Caco-2 (cell line): ENCODE results near the gene ITPR1. TPM values are rescaled to one million over a fixed set of nuclear protein-coding genes. Genes with fewer than 3 reads are reported as not detected.

Experiments used
- BruUV-seq: library from RNA; stranded (reverse); fragments of 400-500 nt; replicated peaks from 2 replicates; lab custom pipeline; 2021; lab: Mats Ljungman, UMichigan
- CTCF ChIA-PET: fragments of 300-600 bp; sonication (Branson Sonifier 250); formaldehyde crosslinking; loops from one replicate; lab custom pipeline; 2022; ENCODE audit warnings: antibody characterized with exemption; lab: Charles Lee
- POLR2A ChIA-PET: fragments of 300-600 bp; sonication (Branson Sonifier 250); formaldehyde crosslinking; loops from one replicate; lab custom pipeline; 2022; ENCODE audit warnings: antibody characterized with exemption; lab: Charles Lee
- DNase-seq, 2 experiments: peaks; one replicate each; pipeline versions ENCODE4 v3.0.0 to v3.0.0-alpha.2; 2020 to 2022
- H3K27me3 ChIP-seq: replicated peaks from 2 replicates; pipeline ENCODE4 v1.6.0; 2011; ENCODE audit warnings: low read length; ENCODE audit not compliant: control insufficient read depth, insufficient read depth
- H3K36me3 ChIP-seq: 2 replicates; pipeline ENCODE4 v1.5.1; 2011; ENCODE audit warnings: low read length; ENCODE audit not compliant: control insufficient read depth, insufficient read depth
- H3K4me1 ChIP-seq: fragments of 250-450 bp; sonication (Bioruptor Pico); 2 replicates; pipeline ENCODE4 v1.5.1; 2020; ENCODE audit warnings: mild to moderate bottlenecking
- H3K4me3 ChIP-seq: 2 replicates; pipeline ENCODE4 v1.5.1; 2011; ENCODE audit warnings: low read depth, mild to moderate bottlenecking, control low read depth, low read length
- H3K9me3 ChIP-seq: fragments of 250-450 bp; sonication (Bioruptor Pico); 2 replicates; pipeline ENCODE4 v1.5.1; 2020; ENCODE audit warnings: mild to moderate bottlenecking, moderate library complexity
- H3K27ac Mint-ChIP-seq: one replicate; pipeline ENCODE4 v1.8.0; 2022; ENCODE audit warnings: mixed read lengths; ENCODE audit not compliant: unreplicated experiment
- H3K27me3 Mint-ChIP-seq: one replicate; pipeline ENCODE4 v1.8.0; 2022; ENCODE audit warnings: mixed read lengths; ENCODE audit not compliant: insufficient read depth, unreplicated experiment
- H3K36me3 Mint-ChIP-seq: one replicate; pipeline ENCODE4 v1.8.0; 2022; ENCODE audit warnings: mild to moderate bottlenecking, mixed read lengths; ENCODE audit not compliant: insufficient read depth, unreplicated experiment
- H3K4me1 Mint-ChIP-seq: one replicate; pipeline ENCODE4 v1.8.0; 2022; ENCODE audit warnings: low read depth, mixed read lengths; ENCODE audit not compliant: unreplicated experiment
- H3K4me3 Mint-ChIP-seq: one replicate; pipeline ENCODE4 v1.8.0; 2022; ENCODE audit warnings: mild to moderate bottlenecking, moderate library complexity, mixed read lengths; ENCODE audit not compliant: unreplicated experiment
- H3K9me3 Mint-ChIP-seq: one replicate; pipeline ENCODE4 v1.8.0; 2022; ENCODE audit warnings: mixed read lengths; ENCODE audit not compliant: unreplicated experiment
- intact Hi-C: fragments of 100-400 bp; cut with micrococcal nuclease; formaldehyde crosslinking; loops from one replicate; pipeline ENCODE4 v1.10.0; 2022; ENCODE audit not compliant: unreplicated experiment
- total RNA-seq: library from RNA; stranded (reverse); gene quantifications from 2 replicates; pipeline ENCODE4 v1.2.3, GENCODE V29; 2022
- TF ChIP-seq, protein P1 (sequence below), 2 experiments: fragments of 200-600 bp in 1 of 2; IDR thresholded peaks; 1 replicate in 1 of 2; 2 replicates in 1 of 2; pipeline versions ENCODE4 v1.5.1 to v1.8.0; 2011 to 2022; ENCODE audit warnings: antibody characterized with exemption in 1 of 2, control low read depth in 1 of 2, inconsistent platforms in 1 of 2, low read depth in 1 of 2, low read length in 1 of 2, mild to moderate bottlenecking in 1 of 2, moderate library complexity in 1 of 2; ENCODE audit not compliant: insufficient read depth in 1 of 2, severe bottlenecking in 1 of 2, unreplicated experiment in 1 of 2

Gene ITPR1
- total RNA-seq, 1 experiment from 2014 or later: 10.4 TPM

DNA sequence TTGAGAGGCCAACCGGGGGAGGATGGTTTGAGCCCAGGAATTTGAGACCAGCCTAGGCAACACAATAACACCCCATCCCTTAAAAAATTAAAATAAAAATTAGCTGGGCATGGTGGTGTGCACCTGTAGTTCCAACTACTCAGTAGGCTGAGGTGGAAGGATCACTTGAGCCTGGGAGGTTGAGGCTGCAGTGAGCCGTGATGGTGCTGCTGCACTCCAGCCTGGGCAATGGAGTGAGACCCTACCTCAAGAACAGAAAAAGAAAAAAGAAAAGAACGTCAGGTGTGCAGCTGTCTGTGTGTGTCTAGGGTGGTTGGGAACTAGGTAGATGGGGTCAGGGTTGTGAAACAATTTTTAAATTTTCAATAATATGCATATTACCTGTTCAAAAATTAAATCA, 389.9 kb downstream of the ITPR1 start:
- Histone ChIP-seq H3K36me3 (no peaks in the 10 kb centered on the region), H3K4me1 (no peaks in the 10 kb centered on the region), H3K9me3 (0 out of 2 replicates have a peak, but pooled peaks cover 3% of the 10 kb centered on the region), H3K27me3 (no peaks in the 10 kb centered on the region), H3K4me3 (no peak overlapping the region)
- no peak overlapping the region for H3K27ac Mint-ChIP-seq
- no TSS peak for BruUV-seq
- H3K27me3 Mint-ChIP-seq: peaks cover 10% of the 10 kb centered on the region
- TF ChIP-seq, protein P1, sequence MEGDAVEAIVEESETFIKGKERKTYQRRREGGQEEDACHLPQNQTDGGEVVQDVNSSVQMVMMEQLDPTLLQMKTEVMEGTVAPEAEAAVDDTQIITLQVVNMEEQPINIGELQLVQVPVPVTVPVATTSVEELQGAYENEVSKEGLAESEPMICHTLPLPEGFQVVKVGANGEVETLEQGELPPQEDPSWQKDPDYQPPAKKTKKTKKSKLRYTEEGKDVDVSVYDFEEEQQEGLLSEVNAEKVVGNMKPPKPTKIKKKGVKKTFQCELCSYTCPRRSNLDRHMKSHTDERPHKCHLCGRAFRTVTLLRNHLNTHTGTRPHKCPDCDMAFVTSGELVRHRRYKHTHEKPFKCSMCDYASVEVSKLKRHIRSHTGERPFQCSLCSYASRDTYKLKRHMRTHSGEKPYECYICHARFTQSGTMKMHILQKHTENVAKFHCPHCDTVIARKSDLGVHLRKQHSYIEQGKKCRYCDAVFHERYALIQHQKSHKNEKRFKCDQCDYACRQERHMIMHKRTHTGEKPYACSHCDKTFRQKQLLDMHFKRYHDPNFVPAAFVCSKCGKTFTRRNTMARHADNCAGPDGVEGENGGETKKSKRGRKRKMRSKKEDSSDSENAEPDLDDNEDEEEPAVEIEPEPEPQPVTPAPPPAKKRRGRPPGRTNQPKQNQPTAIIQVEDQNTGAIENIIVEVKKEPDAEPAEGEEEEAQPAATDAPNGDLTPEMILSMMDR (IDR thresholded peaks at IDR 0.05; ENCODE audit: insufficient read depth in 1 of 2, low read depth in 1 of 2, low read length in 1 of 2, severe bottlenecking in 1 of 2, unreplicated experiment in 1 of 2): no peak
- no peak overlapping the region for H3K4me3 Mint-ChIP-seq
- DNase-seq: no peak
- ChIA-PET CTCF (no interaction called here), POLR2A (no interaction called here)
- no peaks in the 10 kb centered on the region for H3K4me1 Mint-ChIP-seq
- no peaks in the 10 kb centered on the region for H3K9me3 Mint-ChIP-seq
- intact Hi-C loops: no loop called here
- H3K36me3 Mint-ChIP-seq: no peaks in the 10 kb centered on the region

DNA sequence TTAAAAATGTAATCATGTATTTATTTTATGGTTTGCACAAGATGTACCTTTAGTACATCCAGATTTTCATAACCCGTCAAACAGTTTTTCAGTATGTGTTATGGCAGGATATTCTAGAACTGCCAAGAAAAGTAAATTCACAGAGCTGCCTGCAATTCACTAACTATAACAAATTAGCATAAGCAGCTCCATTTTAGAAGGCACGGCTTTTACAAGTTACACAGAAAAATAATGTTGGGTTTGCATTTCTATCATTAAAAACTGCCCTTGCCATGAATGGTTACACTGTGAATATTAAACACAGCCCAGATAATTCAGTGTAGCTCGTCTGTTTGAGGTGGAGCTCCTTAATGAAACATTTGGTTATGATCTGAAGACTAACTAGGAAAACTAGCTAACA, 391.7 kb downstream of the ITPR1 start:
- BruUV-seq: no TSS peak
- TF ChIP-seq, protein P1 (IDR thresholded peaks at IDR 0.05; ENCODE audit: insufficient read depth in 1 of 2, low read depth in 1 of 2, low read length in 1 of 2, severe bottlenecking in 1 of 2, unreplicated experiment in 1 of 2): no peak
- no peaks in the 10 kb centered on the region for H3K27me3 ChIP-seq
- no peak for DNase-seq
- H3K4me3 ChIP-seq: no peak overlapping the region
- no peaks in the 10 kb centered on the region for H3K9me3 Mint-ChIP-seq
- intact Hi-C loops: loop anchor here (5.0 kb wide), 1 partner anchor 173 kb away; no protein-coding TSS in a partner anchor
- H3K4me1 Mint-ChIP-seq: no peaks in the 10 kb centered on the region
- no peaks in the 10 kb centered on the region for H3K36me3 Mint-ChIP-seq
- no peaks in the 10 kb centered on the region for H3K36me3 ChIP-seq
- no peaks in the 10 kb centered on the region for H3K4me1 ChIP-seq
- H3K9me3 ChIP-seq: 0 out of 2 replicates have a peak, but pooled peaks cover 3% of the 10 kb centered on the region
- H3K27me3 Mint-ChIP-seq: peaks cover 10% of the 10 kb centered on the region
- no peak overlapping the region for H3K4me3 Mint-ChIP-seq
- H3K27ac Mint-ChIP-seq: no peak overlapping the region
- POLR2A ChIA-PET: interaction anchor here (0.6 kb wide), 1 partner anchor 1470 kb away, joined by 4 read pairs; no protein-coding TSS in a partner anchor
- CTCF ChIA-PET: no interaction called here

DNA sequence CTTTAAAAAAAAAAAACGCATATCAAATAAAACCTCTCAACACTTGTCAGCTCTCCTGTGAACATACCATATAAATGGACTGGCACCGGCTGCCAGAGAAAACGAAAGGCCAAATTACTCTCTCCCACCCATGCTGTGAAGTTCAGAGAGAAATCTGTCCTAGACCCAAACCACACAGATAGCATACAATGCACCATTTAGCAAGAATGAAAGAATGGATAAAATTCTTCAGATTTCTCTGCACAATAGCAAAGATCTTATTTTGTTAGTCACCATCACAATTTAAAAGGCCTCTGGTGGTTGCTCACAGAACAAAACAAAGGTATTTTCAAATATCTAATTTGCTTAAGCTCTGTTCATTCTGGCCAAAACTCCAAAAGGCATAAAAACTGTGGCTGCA, 392.2 kb downstream of the ITPR1 start:
- H3K27me3 Mint-ChIP-seq: peaks cover 10% of the 10 kb centered on the region
- DNase-seq: no peak
- TF ChIP-seq, protein P1 (IDR thresholded peaks at IDR 0.05; ENCODE audit: insufficient read depth in 1 of 2, low read depth in 1 of 2, low read length in 1 of 2, severe bottlenecking in 1 of 2, unreplicated experiment in 1 of 2): no peak
- H3K9me3 ChIP-seq: 0 out of 2 replicates have a peak, but pooled peaks cover 3% of the 10 kb centered on the region
- no peak overlapping the region for H3K4me3 Mint-ChIP-seq
- POLR2A ChIA-PET: no interaction called here
- H3K9me3 Mint-ChIP-seq: no peaks in the 10 kb centered on the region
- H3K4me1 ChIP-seq: no peaks in the 10 kb centered on the region
- H3K4me1 Mint-ChIP-seq: no peaks in the 10 kb centered on the region
- no TSS peak for BruUV-seq
- H3K36me3 Mint-ChIP-seq: no peaks in the 10 kb centered on the region
- no peak overlapping the region for H3K27ac Mint-ChIP-seq
- intact Hi-C loops: loop anchor here (5.0 kb wide), 1 partner anchor 173 kb away; no protein-coding TSS in a partner anchor
- H3K4me3 ChIP-seq: no peak overlapping the region
- CTCF ChIA-PET: no interaction called here
- no peaks in the 10 kb centered on the region for H3K27me3 ChIP-seq
- H3K36me3 ChIP-seq: no peaks in the 10 kb centered on the region
